NB4 (cell line): Measurements from ENCODE around the gene NOX3.

ENCODE experiments used
- MYC ChIP-seq: IDR thresholded peaks from 2 replicates; pipeline ENCODE4 v1.6.1; 2011; ENCODE audit warnings: low read depth, low read length
- POLR2A ChIP-seq: IDR thresholded peaks from 2 replicates; pipeline ENCODE4 v1.6.1; 2011; ENCODE audit warnings: mild to moderate bottlenecking; ENCODE audit not compliant: insufficient read length; ENCODE audit errors: extremely low read depth
- TF ChIP-seq, protein P1 (sequence below): IDR thresholded peaks from one replicate; pipeline ENCODE4 v1.5.1; 2012; ENCODE audit warnings: low read depth, low read length

DNA sequence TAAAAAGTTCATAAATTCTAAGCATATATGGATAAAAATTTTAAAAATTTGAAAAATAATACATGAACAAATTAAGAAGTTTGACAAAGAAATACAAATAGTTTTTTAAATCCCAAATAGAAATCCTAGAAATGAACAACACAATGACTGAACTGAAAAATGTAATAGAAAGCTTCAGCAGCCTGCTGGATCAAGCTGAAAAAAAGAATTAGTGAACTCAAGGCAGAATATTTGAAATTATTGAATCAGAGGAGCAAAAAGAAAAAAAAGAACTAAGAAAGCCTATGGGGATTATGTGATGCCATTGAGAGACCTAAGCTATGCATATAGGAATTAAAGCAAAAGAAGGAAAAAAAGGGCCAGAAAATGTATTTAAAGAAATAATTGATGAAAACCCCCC is 101.5 kb downstream of the NOX3 start:
- TF ChIP-seq, protein P1, sequence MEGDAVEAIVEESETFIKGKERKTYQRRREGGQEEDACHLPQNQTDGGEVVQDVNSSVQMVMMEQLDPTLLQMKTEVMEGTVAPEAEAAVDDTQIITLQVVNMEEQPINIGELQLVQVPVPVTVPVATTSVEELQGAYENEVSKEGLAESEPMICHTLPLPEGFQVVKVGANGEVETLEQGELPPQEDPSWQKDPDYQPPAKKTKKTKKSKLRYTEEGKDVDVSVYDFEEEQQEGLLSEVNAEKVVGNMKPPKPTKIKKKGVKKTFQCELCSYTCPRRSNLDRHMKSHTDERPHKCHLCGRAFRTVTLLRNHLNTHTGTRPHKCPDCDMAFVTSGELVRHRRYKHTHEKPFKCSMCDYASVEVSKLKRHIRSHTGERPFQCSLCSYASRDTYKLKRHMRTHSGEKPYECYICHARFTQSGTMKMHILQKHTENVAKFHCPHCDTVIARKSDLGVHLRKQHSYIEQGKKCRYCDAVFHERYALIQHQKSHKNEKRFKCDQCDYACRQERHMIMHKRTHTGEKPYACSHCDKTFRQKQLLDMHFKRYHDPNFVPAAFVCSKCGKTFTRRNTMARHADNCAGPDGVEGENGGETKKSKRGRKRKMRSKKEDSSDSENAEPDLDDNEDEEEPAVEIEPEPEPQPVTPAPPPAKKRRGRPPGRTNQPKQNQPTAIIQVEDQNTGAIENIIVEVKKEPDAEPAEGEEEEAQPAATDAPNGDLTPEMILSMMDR, result no peak
- TF ChIP-seq POLR2A, result no peak
- TF ChIP-seq MYC, result no peak
